Fibroblast of mammary gland (primary cell): ENCODE data around the gene FHIT.
A peak's percentile ranks its signal among the peaks of the same experiment; 100 is the strongest.

Experiments used
- DNase-seq: peaks from one replicate; pipeline ENCODE4 v3.0.0-alpha.2; 2010; ENCODE audit warnings: low read depth
- H3K4me3 ChIP-seq: 2 replicates; pipeline ENCODE4 v1.5.1; 2011; ENCODE audit warnings: low read depth, mild to moderate bottlenecking, low read length, moderate library complexity; ENCODE audit not compliant: control insufficient read depth
- TF ChIP-seq, protein P1 (sequence below): conservative IDR thresholded peaks from 2 replicates; pipeline ENCODE4 v1.5.1; 2011; ENCODE audit warnings: low read depth, low read length, inconsistent platforms; ENCODE audit not compliant: control insufficient read depth, insufficient read depth

The FHIT gene

DNA sequence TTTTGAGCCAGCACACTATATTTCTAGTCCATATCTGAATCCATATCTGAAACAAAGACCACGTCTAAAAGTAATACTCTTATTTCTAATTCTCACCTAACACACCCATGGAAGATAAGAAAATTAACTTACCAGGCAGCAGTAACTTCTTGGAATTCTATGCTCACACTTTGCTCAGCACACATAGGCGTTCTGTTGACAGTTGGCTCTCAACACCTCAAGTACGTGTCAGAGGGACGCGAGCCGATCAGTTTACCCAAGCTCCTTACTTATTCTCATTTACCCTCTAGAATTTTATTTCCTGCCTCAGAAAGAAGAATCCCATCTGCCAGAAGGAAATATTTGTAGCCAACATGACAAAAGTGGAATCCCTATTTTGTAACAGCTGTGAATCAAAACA lies 911.9 kb downstream of the FHIT start:
- no peak for DNase-seq

DNA sequence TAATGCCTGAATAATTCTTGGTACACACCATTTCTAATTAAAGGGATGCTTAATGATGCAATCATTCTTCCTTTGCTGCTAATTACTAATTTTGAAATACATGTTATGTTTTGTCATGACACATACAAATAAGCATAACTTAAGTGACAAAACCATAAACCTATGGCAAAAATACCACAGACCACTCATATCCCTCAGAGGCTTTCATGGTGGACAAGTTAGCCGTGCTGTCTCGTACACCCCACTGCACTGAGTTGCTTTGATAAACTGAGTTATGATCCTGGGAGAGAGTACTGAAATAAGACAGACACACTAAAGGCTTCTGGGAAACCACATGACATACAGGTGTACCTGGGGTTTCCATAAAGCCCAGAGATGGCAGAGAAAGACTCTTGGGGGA lies 913.8 kb downstream of the FHIT start:
- TF ChIP-seq, protein P1, sequence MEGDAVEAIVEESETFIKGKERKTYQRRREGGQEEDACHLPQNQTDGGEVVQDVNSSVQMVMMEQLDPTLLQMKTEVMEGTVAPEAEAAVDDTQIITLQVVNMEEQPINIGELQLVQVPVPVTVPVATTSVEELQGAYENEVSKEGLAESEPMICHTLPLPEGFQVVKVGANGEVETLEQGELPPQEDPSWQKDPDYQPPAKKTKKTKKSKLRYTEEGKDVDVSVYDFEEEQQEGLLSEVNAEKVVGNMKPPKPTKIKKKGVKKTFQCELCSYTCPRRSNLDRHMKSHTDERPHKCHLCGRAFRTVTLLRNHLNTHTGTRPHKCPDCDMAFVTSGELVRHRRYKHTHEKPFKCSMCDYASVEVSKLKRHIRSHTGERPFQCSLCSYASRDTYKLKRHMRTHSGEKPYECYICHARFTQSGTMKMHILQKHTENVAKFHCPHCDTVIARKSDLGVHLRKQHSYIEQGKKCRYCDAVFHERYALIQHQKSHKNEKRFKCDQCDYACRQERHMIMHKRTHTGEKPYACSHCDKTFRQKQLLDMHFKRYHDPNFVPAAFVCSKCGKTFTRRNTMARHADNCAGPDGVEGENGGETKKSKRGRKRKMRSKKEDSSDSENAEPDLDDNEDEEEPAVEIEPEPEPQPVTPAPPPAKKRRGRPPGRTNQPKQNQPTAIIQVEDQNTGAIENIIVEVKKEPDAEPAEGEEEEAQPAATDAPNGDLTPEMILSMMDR, result no peak
- no peak overlapping the region for H3K4me3 ChIP-seq
- no peak for DNase-seq

More for the DNA sequence above, 911.9 kb downstream of the FHIT start:
- H3K4me3 ChIP-seq, result no peak overlapping the region
- TF ChIP-seq, protein P1, result no peak

DNA sequence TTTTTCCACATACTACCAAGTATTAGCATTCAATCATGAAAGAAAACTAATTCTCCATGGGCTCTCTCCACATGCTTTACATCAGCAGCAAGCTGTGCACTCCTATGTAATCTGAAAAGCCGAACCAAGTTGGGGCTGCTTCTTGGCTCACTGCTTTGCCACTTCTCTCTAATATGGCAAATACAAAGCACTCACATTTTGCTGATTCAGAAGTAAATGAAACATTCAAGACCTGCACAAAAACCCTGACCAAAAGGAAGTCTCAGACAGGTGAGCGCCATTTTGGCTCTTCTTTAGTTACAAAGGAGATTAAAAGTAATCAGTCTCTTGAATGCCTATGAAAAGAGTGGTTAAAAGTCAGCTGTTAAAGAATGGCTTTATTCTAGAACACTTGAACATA lies 915.2 kb downstream of the FHIT start:
- no peak overlapping the region for H3K4me3 ChIP-seq
- no peak for DNase-seq
- TF ChIP-seq, protein P1, result no peak

DNA sequence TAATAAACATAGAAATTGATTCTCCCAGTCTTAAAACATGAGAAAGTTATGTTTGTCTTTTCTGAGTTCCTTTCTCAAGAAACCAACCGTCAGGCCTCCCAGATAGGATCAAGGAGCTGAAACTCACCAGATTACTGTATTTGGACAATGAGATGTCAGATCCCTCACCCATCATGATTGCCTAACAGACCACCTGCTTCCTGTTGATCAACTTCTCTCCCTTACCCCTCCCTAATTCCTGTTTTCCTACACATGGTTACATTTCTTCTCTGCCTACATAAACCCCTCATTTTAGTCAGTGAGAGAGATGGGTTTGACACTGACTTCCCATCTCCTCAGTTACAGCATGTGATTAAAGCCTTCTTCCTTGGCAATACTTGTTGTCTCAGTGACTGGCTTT lies 917.5 kb downstream of the FHIT start:
- TF ChIP-seq, protein P1, result no peak
- DNase-seq, result peak; percentile 3
- no peak overlapping the region for H3K4me3 ChIP-seq

DNA sequence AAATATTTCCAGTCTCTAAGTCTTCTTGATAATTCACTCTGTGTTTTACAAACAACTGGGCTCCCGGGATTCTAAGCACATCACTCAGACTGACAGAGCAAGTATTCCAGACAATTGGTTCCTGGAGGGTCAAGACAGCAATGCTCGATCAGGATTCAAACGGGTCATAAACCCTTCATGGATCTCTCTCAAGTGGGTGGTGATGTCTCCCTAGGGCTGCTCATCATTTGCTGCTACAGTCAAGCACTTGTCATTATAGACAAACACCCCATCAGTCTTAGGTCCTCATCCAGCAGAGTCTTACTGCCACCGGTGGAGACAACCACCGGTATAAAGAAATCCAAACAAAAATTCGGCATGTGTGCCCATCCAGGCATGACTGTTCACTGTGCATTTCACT lies 921.1 kb downstream of the FHIT start:
- no peak overlapping the region for H3K4me3 ChIP-seq
- DNase-seq, result no peak
- TF ChIP-seq, protein P1, result no peak

DNA sequence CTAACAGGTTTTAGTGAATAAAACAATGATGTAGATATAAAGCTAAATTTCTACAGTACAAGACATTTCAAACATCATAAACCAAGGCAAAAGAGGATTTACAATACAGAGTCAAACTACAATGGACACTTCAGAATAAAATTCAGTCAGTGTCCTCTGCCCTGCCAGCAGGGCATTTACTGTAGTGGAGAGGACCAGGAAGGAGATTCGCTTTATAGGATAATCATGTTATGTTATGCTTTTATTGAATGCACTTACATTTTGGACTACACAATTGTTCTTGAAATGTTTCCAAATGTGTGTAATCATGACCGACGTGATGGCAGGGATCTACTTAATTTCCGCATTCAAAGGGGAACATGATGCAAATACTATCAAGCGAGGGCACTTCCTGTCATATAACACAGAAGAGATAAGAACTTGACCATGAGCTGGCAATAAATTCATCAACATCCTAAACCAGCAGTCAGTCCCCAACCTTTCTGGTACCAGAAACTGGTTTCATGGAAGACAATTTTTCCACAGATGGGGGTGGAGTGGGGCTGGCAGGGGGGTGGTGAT lies 925.6 kb downstream of the FHIT start:
- DNase-seq, result no peak
- H3K4me3 ChIP-seq, result no peak overlapping the region
- TF ChIP-seq, protein P1, result no peak

DNA sequence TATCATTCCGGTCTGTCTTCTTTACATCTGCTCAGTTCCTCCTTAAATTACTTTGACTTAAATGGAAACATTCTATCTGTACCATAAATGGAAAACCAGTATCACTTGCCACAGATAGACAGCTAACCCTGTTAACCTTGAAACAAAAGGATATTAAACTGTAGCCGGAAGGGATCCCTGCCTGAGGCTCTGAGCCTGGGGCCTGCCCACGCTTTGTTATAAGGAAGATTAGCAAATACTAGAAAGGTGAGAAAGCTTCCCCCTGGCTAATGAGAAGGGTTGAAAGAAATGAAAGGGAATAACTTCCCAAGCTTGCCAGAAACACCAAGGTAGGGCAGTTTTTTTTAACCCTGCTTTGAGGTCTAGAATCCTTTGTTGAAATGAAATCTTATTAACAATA lies 927.6 kb downstream of the FHIT start:
- TF ChIP-seq, protein P1, result no peak
- no peak overlapping the region for H3K4me3 ChIP-seq
- DNase-seq, result no peak
